Measurements from ENCODE around the gene CAMK2A. TPM values are rescaled to one million over a fixed set of nuclear protein-coding genes. Genes with fewer than 3 reads are reported as not detected.

Gene CAMK2A
- total RNA-seq: 14.0 TPM

GRCh38 chr5:150289551-150290390 lies at the start of gene CAMK2A:
Gene CAMK2A, minus strand, starts transcription at chr5:150289773. Its CDS starts 148 bp downstream, at chr5:150289625.
- DNase-seq: peak; percentile 84

- DNase-seq: peak; percentile 51
These were observed 49.6 kb upstream of the CAMK2A start for GRCh38 chr5:150339165-150339564.

GRCh38 chr5:150338546-150338945 lies 49.0 kb upstream of the CAMK2A start:
- DNase-seq: no peak

- DNase-seq: no peak
These were observed 46.2 kb upstream of the CAMK2A start for GRCh38 chr5:150335778-150336177.

- no peak for DNase-seq
These were observed 43.8 kb upstream of the CAMK2A start for GRCh38 chr5:150333400-150333799.

GRCh38 chr5:150329881-150330876 lies 40.6 kb upstream of the CAMK2A start:
- DNase-seq: no peak

GRCh38 chr5:150329038-150329437 lies 39.5 kb upstream of the CAMK2A start:
- DNase-seq: no peak

- DNase-seq: no peak
These were observed 38.9 kb upstream of the CAMK2A start for GRCh38 chr5:150328515-150328914.

GRCh38 chr5:150327139-150327538 lies 37.6 kb upstream of the CAMK2A start:
- DNase-seq: no peak

- no peak for DNase-seq
These were observed 37.1 kb upstream of the CAMK2A start for GRCh38 chr5:150326707-150327106.

- no peak for DNase-seq
These were observed 35.9 kb upstream of the CAMK2A start for GRCh38 chr5:150325426-150325825.

- no peak for DNase-seq
These were observed 34.2 kb upstream of the CAMK2A start for GRCh38 chr5:150323819-150324218.

- DNase-seq: no peak
These were observed 33.5 kb upstream of the CAMK2A start for GRCh38 chr5:150323092-150323491.

- no peak for DNase-seq
These were observed 32.6 kb upstream of the CAMK2A start for GRCh38 chr5:150322202-150322601.

GRCh38 chr5:150321784-150322183 lies 32.2 kb upstream of the CAMK2A start:
- no peak for DNase-seq

- no peak for DNase-seq
These were observed 31.6 kb upstream of the CAMK2A start for GRCh38 chr5:150321211-150321610.

- peak; percentile 46 for DNase-seq
These were observed 30.6 kb upstream of the CAMK2A start for GRCh38 chr5:150320044-150320613.

GRCh38 chr5:150319484-150319790 lies 29.9 kb upstream of the CAMK2A start:
- DNase-seq: no peak

GRCh38 chr5:150318613-150319483 lies 29.3 kb upstream of the CAMK2A start:
- DNase-seq: no peak

GRCh38 chr5:150317048-150318003 lies 27.8 kb upstream of the CAMK2A start:
- no peak for DNase-seq

GRCh38 chr5:150316320-150316719 lies 26.7 kb upstream of the CAMK2A start:
- no peak for DNase-seq
